ENCODE data around the gene ACAA2.

- no peak for TF ChIP-seq GTF2F1 (IDR thresholded peaks at IDR 0.05; ENCODE audit: borderline replicate concordance, low read depth, low read length)
- no peak for TF ChIP-seq USF2 (IDR thresholded peaks at IDR 0.05; ENCODE audit: low read length)
- no peak for TF ChIP-seq POLR2A (IDR thresholded peaks at IDR 0.05; ENCODE audit: control extremely low read depth in 1 of 2, low read depth in 2 of 2, low read length in 2 of 2)
- TF ChIP-seq EGR1 (IDR thresholded peaks at IDR 0.05; ENCODE audit: borderline replicate concordance, low read depth, low read length) = no peak
- TF ChIP-seq CTCF (IDR thresholded peaks at IDR 0.05; ENCODE audit: control extremely low read depth in 1 of 3, insufficient read depth in 1 of 3, low read depth in 1 of 3, low read length in 3 of 3) = no peak
- TF ChIP-seq POLR2AphosphoS5 (IDR thresholded peaks at IDR 0.05; ENCODE audit: low read depth, low read length) = no peak
These were observed 43.2 kb upstream of the ACAA2 start for GRCh38 chr18:49856496-49856895.
